ENCODE results near the gene KCNK3. TPM values are rescaled to one million over a fixed set of nuclear protein-coding genes. Genes with fewer than 3 reads are reported as not detected.

The KCNK3 gene
- total and polyA plus RNA-seq, 2 of the 13 experiments (the other 11 are each of a cell fraction or from before 2014, with no cell fraction given) = not detected

DNA sequence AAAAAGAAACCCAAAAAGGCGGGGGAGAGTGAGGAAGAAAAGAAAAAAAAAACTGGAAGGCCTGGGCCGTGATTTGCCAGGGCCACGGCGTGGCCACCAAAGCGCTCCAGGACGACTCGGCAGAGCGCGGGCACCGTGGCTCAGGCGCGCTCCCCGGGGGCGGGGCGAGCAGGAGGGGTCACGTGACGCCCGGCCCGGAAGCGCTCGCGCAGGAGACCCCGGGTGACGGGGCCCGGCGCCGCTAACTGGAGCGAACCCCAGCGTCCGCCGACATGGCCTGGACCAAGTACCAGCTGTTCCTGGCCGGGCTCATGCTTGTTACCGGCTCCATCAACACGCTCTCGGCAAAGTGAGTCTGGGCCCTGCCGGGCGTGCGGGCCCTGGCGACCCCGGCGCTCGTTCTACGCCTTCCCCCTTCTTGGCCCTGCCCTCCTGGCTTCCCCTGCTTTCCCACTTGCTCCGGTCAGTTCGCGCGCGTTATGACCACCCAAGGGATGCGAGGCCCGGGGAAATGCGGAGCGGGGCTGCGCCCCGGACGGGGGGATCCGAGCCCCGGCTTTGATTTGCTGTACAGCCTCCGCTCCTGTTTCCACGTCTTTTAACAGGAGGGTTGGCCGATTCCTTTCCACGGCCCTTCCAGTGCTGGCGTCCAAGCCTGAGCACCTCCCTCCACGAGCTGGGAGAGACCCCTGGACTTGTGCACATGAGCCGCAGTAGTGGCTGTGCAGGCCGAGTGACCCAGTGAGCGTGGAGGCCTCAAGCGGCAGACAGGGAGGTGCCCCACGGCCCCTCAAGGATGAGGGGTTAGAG lies 71.8 kb downstream of the KCNK3 start, which contains the start of gene SLC35F6 (continued):
- TF ChIP-seq, protein P1, sequence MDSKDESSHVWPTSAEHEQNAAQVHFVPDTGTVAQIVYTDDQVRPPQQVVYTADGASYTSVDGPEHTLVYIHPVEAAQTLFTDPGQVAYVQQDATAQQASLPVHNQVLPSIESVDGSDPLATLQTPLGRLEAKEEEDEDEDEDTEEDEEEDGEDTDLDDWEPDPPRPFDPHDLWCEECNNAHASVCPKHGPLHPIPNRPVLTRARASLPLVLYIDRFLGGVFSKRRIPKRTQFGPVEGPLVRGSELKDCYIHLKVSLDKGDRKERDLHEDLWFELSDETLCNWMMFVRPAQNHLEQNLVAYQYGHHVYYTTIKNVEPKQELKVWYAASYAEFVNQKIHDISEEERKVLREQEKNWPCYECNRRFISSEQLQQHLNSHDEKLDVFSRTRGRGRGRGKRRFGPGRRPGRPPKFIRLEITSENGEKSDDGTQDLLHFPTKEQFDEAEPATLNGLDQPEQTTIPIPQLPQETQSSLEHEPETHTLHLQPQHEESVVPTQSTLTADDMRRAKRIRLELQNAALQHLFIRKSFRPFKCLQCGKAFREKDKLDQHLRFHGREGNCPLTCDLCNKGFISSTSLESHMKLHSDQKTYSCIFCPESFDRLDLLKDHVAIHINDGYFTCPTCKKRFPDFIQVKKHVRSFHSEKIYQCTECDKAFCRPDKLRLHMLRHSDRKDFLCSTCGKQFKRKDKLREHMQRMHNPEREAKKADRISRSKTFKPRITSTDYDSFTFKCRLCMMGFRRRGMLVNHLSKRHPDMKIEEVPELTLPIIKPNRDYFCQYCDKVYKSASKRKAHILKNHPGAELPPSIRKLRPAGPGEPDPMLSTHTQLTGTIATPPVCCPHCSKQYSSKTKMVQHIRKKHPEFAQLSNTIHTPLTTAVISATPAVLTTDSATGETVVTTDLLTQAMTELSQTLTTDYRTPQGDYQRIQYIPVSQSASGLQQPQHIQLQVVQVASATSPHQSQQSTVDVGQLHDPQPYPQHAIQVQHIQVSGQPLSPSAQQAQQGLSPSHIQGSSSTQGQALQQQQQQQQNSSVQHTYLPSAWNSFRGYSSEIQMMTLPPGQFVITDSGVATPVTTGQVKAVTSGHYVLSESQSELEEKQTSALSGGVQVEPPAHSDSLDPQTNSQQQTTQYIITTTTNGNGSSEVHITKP (CRISPR knock-in tag; IDR thresholded peaks at IDR 0.05; ENCODE audit: low read depth) = peak; percentile 34; the same call in 1 of the 2 replicates
- TF ChIP-seq, protein P2, sequence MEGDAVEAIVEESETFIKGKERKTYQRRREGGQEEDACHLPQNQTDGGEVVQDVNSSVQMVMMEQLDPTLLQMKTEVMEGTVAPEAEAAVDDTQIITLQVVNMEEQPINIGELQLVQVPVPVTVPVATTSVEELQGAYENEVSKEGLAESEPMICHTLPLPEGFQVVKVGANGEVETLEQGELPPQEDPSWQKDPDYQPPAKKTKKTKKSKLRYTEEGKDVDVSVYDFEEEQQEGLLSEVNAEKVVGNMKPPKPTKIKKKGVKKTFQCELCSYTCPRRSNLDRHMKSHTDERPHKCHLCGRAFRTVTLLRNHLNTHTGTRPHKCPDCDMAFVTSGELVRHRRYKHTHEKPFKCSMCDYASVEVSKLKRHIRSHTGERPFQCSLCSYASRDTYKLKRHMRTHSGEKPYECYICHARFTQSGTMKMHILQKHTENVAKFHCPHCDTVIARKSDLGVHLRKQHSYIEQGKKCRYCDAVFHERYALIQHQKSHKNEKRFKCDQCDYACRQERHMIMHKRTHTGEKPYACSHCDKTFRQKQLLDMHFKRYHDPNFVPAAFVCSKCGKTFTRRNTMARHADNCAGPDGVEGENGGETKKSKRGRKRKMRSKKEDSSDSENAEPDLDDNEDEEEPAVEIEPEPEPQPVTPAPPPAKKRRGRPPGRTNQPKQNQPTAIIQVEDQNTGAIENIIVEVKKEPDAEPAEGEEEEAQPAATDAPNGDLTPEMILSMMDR (CRISPR knock-in tag; IDR thresholded peaks at IDR 0.05) = no peak; the same call in 1 of the 2 replicates
- no peak for TF ChIP-seq PRMT3 (CRISPR knock-in tag; IDR thresholded peaks at IDR 0.05; ENCODE audit: borderline replicate concordance, low read depth)
- no peak for TF ChIP-seq NFIB (CRISPR knock-in tag; IDR thresholded peaks at IDR 0.05; ENCODE audit: borderline replicate concordance)
- TF ChIP-seq, protein P3, sequence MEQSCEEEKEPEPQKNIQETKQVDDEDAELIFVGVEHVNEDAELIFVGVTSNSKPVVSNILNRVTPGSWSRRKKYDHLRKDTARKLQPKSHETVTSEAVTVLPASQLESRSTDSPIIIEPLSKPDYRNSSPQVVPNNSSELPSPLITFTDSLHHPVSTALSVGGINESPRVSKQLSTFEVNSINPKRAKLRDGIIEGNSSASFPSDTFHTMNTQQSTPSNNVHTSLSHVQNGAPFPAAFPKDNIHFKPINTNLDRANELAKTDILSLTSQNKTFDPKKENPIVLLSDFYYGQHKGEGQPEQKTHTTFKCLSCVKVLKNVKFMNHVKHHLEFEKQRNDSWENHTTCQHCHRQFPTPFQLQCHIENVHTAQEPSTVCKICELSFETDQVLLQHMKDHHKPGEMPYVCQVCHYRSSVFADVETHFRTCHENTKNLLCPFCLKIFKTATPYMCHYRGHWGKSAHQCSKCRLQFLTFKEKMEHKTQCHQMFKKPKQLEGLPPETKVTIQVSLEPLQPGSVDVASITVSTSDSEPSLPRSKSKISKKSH (CRISPR knock-in tag; IDR thresholded peaks at IDR 0.05; ENCODE audit: borderline replicate concordance) = peak; percentile 21
- TF ChIP-seq ZNF326 (CRISPR knock-in tag; IDR thresholded peaks at IDR 0.05; ENCODE audit: borderline replicate concordance) = no peak
- no peak for TF ChIP-seq FOXK1 (CRISPR knock-in tag; IDR thresholded peaks at IDR 0.05; ENCODE audit: borderline replicate concordance, low read depth)
- no peak; the same call in 1 of the 2 replicates for TF ChIP-seq ZNF629 (CRISPR knock-in tag; conservative IDR thresholded peaks at IDR 0.05)
- no peak for TF ChIP-seq NONO (IDR thresholded peaks at IDR 0.05)
- peak; percentile 27; the same call in 1 of the 2 replicates for TF ChIP-seq NONO (CRISPR knock-in tag; conservative IDR thresholded peaks at IDR 0.05)
- TF ChIP-seq PAF1 (CRISPR knock-in tag; IDR thresholded peaks at IDR 0.05) = no peak
- TF ChIP-seq, protein P4, sequence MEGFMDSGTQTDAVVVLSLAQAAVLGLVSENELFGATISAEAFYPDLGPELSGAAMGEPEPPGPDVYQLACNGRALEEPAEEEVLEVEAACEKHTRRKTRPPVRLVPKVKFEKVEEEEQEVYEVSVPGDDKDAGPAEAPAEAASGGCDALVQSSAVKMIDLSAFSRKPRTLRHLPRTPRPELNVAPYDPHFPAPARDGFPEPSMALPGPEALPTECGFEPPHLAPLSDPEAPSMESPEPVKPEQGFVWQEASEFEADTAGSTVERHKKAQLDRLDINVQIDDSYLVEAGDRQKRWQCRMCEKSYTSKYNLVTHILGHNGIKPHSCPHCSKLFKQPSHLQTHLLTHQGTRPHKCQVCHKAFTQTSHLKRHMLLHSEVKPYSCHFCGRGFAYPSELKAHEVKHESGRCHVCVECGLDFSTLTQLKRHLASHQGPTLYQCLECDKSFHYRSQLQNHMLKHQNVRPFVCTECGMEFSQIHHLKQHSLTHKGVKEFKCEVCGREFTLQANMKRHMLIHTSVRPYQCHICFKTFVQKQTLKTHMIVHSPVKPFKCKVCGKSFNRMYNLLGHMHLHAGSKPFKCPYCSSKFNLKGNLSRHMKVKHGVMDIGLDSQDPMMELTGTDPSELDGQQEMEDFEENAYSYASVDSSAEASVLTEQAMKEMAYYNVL (CRISPR knock-in tag; IDR thresholded peaks at IDR 0.05; ENCODE audit: borderline replicate concordance) = no peak
- 0 out of 2 replicates have a peak, but pooled peaks have one; percentile 81 for TF ChIP-seq ZNF577 (CRISPR knock-in tag; IDR thresholded peaks at IDR 0.05; ENCODE audit: borderline replicate concordance, low read depth)
- no peak for TF ChIP-seq EHMT2 (IDR thresholded peaks at IDR 0.05; ENCODE audit: borderline replicate concordance, low read depth, low read length)
- TF ChIP-seq, protein P5, sequence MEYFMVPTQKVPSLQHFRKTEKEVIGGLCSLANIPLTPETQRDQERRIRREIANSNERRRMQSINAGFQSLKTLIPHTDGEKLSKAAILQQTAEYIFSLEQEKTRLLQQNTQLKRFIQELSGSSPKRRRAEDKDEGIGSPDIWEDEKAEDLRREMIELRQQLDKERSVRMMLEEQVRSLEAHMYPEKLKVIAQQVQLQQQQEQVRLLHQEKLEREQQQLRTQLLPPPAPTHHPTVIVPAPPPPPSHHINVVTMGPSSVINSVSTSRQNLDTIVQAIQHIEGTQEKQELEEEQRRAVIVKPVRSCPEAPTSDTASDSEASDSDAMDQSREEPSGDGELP (IDR thresholded peaks at IDR 0.05; ENCODE audit: borderline replicate concordance, low read depth) = peak; percentile 59; the same call in 1 of the 2 replicates
- TF ChIP-seq ZFP82 (CRISPR knock-in tag; IDR thresholded peaks at IDR 0.05; ENCODE audit: borderline replicate concordance) = 0 out of 2 replicates have a peak, but pooled peaks have one; percentile 32

Measured in HepG2 (cell line).